HG03565 (cell line): ENCODE data around the gene ADGRB3.
A peak's percentile ranks its signal among the peaks of the same experiment; 100 is the strongest.
"Not testable (repeated sequence)": the region's sequence is repeated elsewhere in the genome, so short reads cannot be mapped to it uniquely, and the experiment has no call there.

Experiments
- ATAC-seq: cut with Tn5 transposase; IDR thresholded peaks from one replicate; pipeline ENCODE4 v1.9.1; 2021; ENCODE audit warnings: mild to moderate bottlenecking, moderate library complexity; ENCODE audit not compliant: unreplicated experiment

Gene ADGRB3

DNA sequence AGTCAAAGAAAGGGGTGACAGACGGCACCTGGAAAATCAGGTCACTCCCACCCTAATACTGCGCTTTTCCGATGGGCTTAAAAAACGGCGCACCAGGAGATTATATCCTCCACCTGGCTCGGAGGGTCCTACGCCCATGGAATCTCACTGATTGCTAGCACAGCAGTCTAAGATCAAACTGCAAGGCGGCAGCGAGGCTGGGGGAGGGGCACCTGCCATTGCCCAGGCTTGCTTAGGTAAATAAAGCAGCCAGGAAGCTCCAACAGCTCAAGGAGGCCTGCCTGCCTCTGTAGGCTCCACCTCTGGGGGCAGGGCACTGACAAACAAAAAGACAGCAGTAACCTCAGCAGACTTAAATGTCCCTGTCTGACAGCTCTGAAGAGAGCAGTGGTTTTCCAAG lies 277.7 kb downstream of the ADGRB3 start:
- ATAC-seq: not testable (repeated sequence)

DNA sequence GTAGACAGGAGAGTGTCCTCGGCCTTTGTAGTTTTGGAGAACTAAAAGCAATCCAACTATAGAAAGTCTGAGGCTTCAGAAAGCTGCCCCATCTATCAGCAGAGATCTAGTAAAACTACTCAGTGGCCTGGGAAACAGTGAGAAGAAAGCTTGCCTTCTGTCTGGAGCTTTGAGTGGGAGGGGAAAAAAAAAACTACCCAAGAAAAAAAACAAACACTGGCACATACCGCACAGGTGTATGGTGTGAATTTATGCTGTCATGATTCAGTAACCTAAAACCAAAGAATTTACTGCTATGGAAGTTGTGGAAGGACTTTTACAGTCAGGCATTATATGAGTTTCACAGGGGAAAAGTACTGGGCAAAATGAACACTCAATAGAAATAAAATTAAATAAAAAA lies 280.5 kb downstream of the ADGRB3 start:
- ATAC-seq: no peak

DNA sequence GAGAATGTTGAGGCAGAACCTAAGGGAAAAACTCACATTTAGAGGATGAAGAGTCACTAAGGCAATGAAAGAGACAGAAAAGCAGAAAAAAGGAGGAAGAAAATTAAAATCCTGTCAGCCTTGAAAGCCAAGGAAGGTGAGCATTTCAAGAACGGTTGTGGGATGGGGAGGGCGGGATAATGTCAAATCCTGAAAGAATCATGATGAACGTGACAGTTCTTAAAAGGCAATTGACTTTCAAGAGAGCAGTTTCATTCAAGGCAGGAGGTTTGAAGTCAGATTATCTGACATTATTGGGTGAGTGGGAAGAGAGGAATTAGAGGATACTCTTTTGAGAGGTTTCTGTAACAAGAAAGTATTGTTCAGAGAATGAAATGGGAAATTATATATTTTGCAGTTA lies 284.5 kb downstream of the ADGRB3 start:
- no peak for ATAC-seq

DNA sequence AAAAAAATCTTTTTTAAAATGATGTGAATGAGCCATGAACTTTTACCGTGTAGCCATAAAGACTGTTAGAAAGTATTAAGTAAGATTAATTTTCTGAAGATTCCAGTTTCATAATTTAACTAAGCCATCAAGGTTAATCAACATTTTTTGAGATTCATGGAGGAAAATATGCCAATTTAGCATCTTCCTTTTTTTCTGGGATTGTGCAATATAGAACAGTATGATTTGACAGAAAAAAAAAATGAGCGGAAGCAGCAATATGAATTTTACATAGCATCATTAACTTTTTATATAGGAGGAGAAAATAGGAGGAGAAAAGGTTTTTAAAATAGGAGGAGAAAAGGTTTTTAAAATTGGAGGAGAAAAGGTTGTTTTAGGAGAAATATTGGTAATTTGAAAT lies 306.3 kb downstream of the ADGRB3 start:
- no peak for ATAC-seq

DNA sequence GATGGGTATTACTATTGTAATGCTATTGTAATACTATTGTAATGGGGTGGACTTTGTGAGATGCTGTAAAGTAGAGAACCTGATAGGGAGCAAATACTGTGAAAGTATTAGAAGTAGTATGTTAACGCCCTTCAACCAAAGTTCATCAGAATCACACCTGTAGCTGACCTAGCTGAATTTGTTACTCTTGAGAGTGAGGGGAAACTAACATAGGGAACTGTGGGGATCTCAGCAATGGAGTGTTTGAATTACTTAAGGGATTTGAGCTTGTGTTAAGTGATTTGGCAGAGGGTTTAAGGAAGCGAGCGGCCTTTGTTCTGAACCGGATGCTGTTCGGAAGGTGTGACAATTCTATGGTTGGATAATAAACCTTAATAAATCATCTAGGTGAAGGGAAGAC lies 312.6 kb downstream of the ADGRB3 start:
- ATAC-seq: no peak

DNA sequence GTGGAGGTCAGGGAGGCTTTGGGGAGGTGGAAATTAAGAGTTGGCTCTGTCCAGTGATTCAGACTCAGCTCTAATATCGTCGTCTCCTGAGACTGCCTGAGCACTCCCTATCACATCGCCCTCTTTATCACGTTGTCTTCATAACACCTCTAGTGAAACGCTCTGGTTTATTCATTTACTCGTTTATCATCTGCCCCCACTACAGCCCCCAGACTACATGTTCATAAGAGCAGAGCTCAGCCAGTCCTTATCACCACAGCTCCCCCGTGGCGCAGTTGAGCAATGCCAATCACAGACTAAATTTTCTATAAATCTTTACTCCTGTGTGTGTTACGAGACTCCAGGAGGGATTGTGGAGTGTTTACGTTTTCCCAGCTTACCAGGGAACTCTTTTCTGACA lies 316.2 kb downstream of the ADGRB3 start:
- no peak for ATAC-seq

DNA sequence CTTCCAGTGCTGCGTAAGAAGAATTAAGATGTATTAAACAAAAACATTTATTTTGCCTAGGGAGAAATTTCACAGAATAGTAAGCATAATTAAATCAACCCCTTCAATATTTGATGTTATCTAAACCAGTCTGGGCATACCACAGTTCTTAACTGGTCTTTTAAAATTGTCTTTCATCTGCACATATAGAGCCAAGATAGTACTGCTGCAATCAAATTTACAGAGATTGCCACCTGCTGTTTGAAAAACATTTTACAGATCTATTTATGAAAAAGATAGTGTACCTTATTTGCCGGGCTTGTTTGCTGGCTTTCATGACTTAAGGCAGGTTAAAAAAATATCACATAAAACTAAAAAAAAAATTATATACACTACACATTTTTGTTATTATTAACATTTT lies 323.2 kb downstream of the ADGRB3 start:
- ATAC-seq: no peak

DNA sequence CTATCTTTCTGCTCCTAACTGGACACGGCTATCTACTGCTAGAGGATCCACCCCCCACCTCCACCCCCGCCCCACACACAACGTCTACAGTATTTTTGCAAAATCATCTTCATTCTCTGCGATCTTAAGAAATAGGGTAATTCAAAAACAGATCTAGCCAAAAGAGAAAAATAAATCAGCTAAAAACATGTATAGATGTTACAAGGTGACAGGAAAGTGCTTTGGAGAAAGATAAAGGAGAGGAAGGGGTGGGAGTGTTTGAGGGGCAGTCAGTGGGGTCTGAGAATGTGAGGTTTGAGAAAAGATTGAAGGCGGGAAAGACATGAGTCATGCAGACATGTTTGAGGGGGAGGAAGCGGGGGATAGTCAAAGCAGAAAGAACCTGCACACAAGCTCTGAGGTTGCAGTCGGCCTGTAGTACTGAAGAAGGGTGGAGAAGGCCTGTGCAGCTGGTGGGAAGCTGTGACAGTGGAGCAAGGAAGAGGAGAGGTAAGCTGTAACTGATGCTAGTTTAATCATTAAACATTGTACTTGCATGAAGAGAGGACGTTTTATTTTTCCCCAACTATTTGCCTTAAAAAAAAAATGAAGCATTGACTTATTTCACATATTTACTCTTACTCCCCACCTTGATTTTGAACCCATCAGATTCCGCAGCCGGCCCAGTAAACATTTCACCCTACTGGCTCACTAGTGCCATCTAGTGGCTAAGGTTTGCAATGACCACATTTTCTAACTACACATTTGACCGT lies 332.6 kb downstream of the ADGRB3 start:
- ATAC-seq: peak; percentile 84

DNA sequence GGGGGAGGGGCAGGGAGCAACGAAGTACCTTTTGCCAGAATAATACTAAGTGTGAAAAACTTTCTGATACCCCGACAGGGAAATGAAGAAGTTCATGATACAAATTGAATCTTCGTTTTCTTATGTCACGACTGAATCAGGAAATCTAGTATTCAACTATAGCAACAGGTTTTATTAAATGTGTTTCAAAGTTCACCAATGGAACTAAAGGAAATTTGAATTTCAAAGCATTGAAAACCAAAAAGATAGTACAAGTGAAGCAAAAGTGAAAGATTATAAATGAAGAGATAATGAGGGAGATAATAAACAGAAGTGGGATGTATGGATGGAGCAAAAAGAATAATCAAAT lies 333.2 kb downstream of the ADGRB3 start:
- ATAC-seq: no peak

DNA sequence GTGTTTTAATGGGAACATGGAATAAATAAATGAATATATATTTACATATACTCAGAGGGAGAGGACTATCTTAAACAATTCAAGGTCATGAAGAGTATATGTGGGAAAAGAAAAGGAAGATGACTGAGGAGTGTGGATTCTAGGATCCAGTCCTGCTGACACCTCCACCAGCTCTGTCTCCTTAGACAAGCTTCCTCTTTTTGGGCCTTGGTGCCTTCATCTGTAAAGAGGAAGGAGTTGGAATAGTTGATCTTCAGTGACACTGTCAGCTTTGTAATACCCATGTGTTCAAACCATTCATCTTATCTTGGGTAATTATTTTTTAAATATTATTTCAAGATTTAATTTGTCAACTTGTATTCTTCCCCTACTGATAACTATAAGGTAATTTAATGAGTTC lies 338.0 kb downstream of the ADGRB3 start:
- ATAC-seq: no peak

DNA sequence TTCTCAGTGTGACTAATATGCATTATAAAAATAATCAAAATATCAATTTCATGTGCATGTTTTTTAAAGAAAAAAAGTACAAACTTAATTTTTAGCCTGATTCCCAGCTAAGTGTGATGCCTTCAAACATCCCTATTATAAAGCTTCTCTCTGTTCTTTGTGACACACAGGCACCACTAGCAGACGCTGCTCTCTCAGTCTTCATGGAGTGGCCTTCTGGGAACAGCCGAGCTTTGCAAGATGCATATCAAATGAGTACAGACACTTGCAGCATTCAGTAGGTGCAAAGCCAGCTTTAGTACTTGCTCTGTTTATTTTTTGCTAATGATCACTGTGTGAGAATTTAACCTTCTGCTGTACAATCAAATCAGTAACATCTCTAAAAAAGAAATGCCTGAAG lies 340.0 kb downstream of the ADGRB3 start:
- ATAC-seq: no peak

DNA sequence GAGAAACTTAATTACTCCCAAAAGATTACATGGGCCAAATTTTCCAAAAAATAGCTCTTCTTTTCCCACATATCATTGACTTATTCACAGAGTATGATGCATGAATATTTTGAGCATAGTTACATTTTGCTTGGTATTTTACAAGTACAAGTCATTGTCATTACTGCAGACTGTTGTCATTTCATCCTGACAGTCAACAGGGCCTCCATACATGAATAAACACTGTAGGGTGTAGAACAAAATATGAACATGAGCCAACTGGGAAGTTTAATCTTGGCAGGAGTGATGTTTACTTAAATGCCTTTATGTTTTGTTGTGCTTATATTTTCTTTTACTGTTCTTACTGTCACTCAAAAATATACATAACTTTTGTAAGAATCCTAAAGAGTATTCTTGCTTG lies 340.7 kb downstream of the ADGRB3 start:
- no peak for ATAC-seq

DNA sequence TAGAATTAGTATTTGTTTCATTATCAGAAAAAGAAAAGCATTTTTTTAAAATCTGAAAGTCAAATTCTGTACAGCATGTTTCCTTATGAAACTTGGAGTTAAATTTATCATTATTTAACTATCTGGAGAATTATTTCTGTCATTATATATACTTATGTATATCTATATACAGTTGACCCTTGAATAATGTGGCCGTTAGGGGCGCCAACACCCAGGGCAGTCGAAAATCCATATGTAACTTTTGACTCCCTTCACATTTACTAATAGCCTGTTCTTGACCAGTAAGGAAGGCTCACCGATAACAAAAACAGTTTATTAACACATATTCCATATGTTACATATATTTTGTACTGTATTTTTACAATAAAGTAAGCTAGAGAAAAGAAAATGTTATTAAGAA lies 341.2 kb downstream of the ADGRB3 start:
- ATAC-seq: no peak

DNA sequence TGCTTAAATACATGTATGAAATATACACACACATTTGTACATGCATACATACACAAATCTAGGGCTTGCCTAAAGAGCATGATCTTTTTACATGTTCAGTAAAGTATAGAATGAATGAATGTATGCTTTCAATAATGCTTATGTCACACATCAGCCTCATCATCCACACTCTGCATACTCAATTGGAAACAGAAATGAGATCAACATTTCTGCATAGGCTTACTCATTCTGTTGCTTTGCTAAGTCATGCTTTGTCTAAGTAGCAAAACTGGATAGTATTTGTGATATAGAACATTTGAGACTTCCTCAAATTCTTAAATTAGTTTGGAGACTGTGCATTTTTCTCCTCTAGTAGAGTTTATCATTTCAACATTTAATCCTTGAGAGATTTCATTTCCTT lies 343.3 kb downstream of the ADGRB3 start:
- peak; percentile 47 for ATAC-seq

DNA sequence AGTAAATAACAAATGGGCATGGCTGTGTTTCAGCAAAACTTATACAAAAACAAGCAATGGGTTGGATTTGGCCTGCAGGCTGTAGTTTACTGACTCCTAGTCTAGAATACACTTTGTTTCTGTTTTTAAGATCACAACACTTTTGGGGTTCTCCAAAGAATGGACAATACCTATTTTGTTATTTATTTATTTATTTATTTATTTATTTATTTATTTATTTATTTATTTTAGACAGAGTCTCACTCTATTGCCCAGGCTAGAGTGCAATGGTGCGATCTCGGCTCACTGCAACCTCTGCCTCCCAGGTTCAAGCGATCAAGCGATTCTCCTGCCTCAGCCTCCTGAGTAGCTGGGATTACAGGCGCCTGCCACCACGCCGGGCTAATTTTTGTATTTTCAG lies 346.6 kb downstream of the ADGRB3 start:
- not testable (repeated sequence) for ATAC-seq

DNA sequence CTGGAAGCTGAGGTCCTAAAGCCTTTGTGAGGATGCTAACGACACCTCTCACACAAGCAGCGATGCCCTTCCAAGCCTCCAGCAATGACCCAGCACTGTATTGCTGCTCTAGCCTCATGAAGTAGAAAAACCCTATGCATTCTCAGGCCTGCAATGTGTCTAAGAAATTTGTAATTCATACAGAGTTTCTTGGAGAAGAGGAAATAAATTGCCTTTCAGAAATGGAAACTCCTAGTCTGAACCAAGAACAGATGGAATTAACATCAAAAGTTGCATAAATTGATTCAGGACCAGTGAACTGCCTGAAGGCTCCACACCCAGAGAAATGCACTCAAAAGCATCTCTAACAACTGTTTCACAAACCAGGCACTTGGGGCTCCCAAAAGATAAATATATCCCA lies 353.6 kb downstream of the ADGRB3 start:
- ATAC-seq: no peak

DNA sequence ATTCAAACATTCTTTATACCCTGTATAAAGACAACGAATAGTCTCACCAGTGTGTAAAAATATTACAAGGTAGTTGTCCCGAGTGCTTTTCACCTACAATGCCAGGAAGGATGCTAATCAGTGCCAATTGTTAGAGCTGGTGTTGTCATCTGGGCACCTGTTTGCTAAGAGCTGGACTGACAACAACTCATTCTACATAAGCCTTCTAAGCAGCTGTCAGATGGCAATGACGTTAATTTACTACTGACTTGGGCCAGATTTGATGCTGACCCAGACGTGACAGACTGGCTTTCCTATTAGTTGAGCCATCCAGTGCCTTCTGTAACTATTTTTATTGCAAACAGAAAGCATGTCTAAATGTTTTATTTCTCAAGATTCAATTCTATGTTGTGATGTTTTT lies 355.2 kb downstream of the ADGRB3 start:
- no peak for ATAC-seq

DNA sequence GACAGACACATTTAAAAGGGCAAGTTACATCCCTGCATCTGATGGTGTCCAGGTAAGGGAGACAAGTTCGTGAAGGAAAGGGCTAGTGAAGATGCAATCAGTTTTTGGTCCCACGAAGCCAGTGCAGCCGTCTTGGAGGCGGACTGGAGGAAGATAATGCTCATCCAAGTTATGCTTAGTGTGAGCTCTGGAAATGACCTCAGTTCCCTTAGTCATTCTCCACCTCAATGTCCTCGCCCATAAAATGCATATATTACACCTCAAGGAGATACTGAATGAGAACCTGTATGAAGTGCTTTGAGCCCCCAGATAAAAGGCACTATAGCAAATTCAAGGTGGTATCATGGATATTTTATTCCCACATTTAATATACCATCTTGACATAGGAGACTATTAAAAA lies 358.8 kb downstream of the ADGRB3 start:
- no peak for ATAC-seq

DNA sequence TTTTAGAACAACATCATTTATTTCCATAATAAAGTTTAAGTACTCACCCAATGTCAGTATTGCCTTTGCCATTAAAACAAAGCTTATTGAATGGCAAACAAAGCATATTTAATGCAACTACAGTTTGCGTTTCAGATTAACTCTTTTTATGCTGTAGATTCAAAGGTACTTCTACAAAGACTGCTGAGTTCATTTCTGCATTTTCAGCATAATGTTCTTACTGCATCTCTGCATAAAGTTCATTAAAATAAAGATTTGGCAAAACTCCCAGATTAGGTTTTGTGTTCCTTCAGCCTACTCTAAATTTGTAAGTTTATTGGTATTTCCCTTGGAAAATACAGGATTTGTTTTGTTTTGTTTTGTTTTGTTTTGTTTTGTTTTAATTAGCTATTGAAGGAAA lies 359.4 kb downstream of the ADGRB3 start:
- ATAC-seq: no peak

DNA sequence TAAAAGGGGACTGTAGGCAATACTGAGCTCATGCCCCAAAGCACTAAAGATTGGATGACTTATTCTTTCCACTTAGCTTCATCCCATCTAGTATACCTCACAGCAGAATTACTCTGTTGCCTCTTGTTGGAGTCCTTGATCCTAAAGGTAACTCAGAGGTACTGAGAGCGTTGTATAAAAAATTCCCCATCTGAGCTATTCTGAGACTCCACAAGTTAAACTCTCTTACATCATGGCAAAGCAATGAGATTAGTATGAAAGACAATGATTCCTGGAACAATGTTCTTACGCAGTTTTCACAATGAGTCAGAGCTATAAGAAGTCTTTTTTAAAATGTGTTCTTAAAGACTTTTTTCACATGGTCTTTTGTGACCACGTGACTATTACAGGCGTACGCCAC lies 370.1 kb downstream of the ADGRB3 start:
- no peak for ATAC-seq

DNA sequence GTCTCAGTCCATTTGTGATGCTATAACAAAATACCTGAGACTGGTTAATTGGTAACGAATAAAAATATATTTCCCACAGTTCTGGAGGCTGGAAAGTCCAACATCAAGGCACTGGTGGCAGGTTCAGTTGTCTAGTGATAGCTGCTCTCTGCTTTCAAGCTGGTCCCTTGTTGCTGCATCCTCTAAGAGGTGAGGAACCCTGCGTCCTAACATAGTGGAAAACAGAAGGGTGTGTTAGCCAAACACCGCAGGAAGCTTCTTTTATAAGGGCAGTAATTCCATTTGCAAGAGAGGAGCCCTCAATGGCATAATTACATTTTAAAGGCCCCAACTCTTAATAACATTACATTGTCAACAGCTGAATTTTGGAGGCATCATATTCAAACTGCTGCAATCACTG lies 372.7 kb downstream of the ADGRB3 start:
- no peak for ATAC-seq

DNA sequence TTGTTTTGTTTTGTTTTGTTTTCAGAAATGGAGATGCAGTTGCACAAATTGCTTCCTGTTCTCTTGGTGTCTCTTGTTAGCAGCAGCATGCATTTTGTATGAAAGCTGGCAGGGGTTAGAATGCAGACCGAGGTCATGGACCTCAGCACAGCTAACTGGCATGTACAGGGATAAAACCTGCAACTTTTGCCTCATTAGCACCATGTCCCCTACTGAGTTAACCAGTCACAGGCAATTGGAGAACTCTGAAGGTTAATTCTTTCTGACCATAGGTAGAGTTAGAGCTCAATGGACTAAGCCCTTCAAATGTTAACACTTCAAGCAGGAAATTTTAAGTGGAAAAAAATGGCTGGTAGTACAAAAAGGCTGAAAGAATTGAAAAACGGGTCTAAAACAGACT lies 377.1 kb downstream of the ADGRB3 start:
- ATAC-seq: no peak

DNA sequence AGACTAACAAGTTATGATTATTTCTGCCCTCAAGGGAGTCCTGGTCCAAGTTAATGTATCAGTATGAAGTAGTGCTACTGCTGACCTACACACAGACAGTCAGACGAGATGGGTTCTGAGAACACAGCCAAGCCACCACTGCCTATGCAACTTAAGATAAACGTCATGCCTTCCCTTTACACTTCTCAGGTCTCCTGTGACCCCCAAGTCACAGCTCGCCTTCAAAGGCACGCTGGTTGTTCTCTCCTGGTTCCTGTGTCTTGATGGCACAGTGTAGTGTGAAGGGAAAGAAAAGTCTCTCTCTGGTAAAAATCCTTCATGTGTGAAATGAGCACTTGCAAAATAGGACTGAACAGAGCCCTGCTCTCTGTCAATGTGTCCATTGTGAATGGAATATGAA lies 377.8 kb downstream of the ADGRB3 start:
- no peak for ATAC-seq
